GM18507 (cell line): ENCODE measurements around the gene EME2.

Experiments
- DNase-seq: peaks from one replicate; pipeline ENCODE4 v3.0.0; 2011; ENCODE audit warnings: low read depth; ENCODE audit not compliant: insufficient read length; ENCODE audit errors: extremely low spot score
- FAIRE-seq: peaks from 2 replicates; lab custom pipeline; 2011; peaks lifted over from hg19 to GRCh38; lab: Jason Lieb, UNC

The EME2 gene

GRCh38 chr16:1764971-1765370, 7.6 kb upstream of the EME2 start:
- no peak for FAIRE-seq
- DNase-seq = no peak

GRCh38 chr16:1765826-1766225, 6.8 kb upstream of the EME2 start:
- FAIRE-seq = no peak
- no peak for DNase-seq

- DNase-seq (no peak), FAIRE-seq (no peak)
Measured at GRCh38 chr16:1766231-1766630, 6.4 kb upstream of the EME2 start.

GRCh38 chr16:1766701-1767100, 5.9 kb upstream of the EME2 start:
- no peak for FAIRE-seq

GRCh38 chr16:1767116-1767994, 5.3 kb upstream of the EME2 start:
- no peak for FAIRE-seq
- DNase-seq = no peak

More at GRCh38 chr16:1766701-1767100, 5.9 kb upstream of the EME2 start:
- no peak for DNase-seq

- DNase-seq (no peak), FAIRE-seq (no peak)
Measured at GRCh38 chr16:1768061-1768766, 4.4 kb upstream of the EME2 start.

GRCh38 chr16:1768767-1769401, 3.7 kb upstream of the EME2 start:
- no peak for FAIRE-seq
- no peak for DNase-seq

GRCh38 chr16:1769402-1770300, 3.0 kb upstream of the EME2 start:
- no peak for FAIRE-seq
- no peak for DNase-seq

GRCh38 chr16:1770328-1771187, 2.1 kb upstream of the EME2 start:
- peak; percentile 39 for FAIRE-seq
- DNase-seq = no peak

GRCh38 chr16:1771188-1771863, 1.3 kb upstream of the EME2 start, which contains the start of gene NME3:
TSS of gene NME3 (minus strand) at chr16:1771543. CDS start at chr16:1771534, 9 bp downstream.
- FAIRE-seq (peak; percentile 74), DNase-seq (peak; percentile 58)

- FAIRE-seq = peak; percentile 21
- no peak for DNase-seq
Measured at GRCh38 chr16:1771864-1772361, 697 bp upstream of the EME2 start.

GRCh38 chr16:1772908-1773702, 495 bp downstream of the EME2 start, which contains the start of gene MRPS34:
TSS of gene MRPS34 (minus strand) at chr16:1773134. CDS start at chr16:1773119, 15 bp downstream.
- FAIRE-seq = peak; percentile 79
- peak; percentile 77 for DNase-seq

- no peak for FAIRE-seq
Measured at GRCh38 chr16:1773703-1774447, 1.3 kb downstream of the EME2 start.

GRCh38 chr16:1774448-1774780, 1.8 kb downstream of the EME2 start:
- FAIRE-seq (no peak), DNase-seq (no peak)

More at GRCh38 chr16:1773703-1774447, 1.3 kb downstream of the EME2 start:
- no peak for DNase-seq

- DNase-seq = no peak
- no peak for FAIRE-seq
Measured at GRCh38 chr16:1775006-1775845, 2.6 kb downstream of the EME2 start.
